HEK293 (cell line): Measurements from ENCODE around the gene RGL2.

Experiments used
- FEZF1 ChIP-seq: fragments of 450-650 bp; formaldehyde crosslinking; IDR thresholded peaks from 2 replicates; pipeline ENCODE4 v1.5.1; 2016; ENCODE audit warnings: missing biosample characterization, missing genetic modification characterization
- KLF8 ChIP-seq: fragments of 450-650 bp; formaldehyde crosslinking; IDR thresholded peaks from 2 replicates; pipeline ENCODE4 v1.5.1; 2016; ENCODE audit warnings: missing biosample characterization, missing genetic modification characterization
- SP7 ChIP-seq: fragments of 450-650 bp; formaldehyde crosslinking; IDR thresholded peaks from 2 replicates; pipeline ENCODE4 v1.5.1; 2016; ENCODE audit warnings: missing biosample characterization, missing genetic modification characterization
- ZFP3 ChIP-seq: fragments of 450-650 bp; formaldehyde crosslinking; IDR thresholded peaks from 2 replicates; pipeline ENCODE4 v1.5.1; 2016; ENCODE audit warnings: low read depth, missing biosample characterization, missing genetic modification characterization
- ZNF221 ChIP-seq: fragments of 450-650 bp; formaldehyde crosslinking; IDR thresholded peaks from 2 replicates; pipeline ENCODE4 v1.5.1; 2017; ENCODE audit warnings: missing biosample characterization, missing genetic modification characterization, borderline replicate concordance
- ZNF223 ChIP-seq: fragments of 450-650 bp; formaldehyde crosslinking; IDR thresholded peaks from 2 replicates; pipeline ENCODE4 v1.5.1; 2016; ENCODE audit warnings: missing biosample characterization, missing genetic modification characterization
- ZNF341 ChIP-seq: fragments of 450-650 bp; formaldehyde crosslinking; IDR thresholded peaks from 2 replicates; pipeline ENCODE4; 2016; ENCODE audit warnings: low read depth, missing biosample characterization, missing genetic modification characterization
- ZNF366 ChIP-seq: fragments of 450-650 bp; formaldehyde crosslinking; conservative IDR thresholded peaks from 2 replicates; pipeline ENCODE4 v1.5.1; 2016; ENCODE audit warnings: missing biosample characterization, missing genetic modification characterization
- ZNF37A ChIP-seq: fragments of 450-650 bp; IDR thresholded peaks from 2 replicates; pipeline ENCODE4 v1.5.1; 2018; ENCODE audit warnings: missing biosample characterization, missing genetic modification characterization
- ZNF416 ChIP-seq: fragments of 450-650 bp; formaldehyde crosslinking; IDR thresholded peaks from 2 replicates; pipeline ENCODE4 v1.5.1; 2016; ENCODE audit warnings: missing biosample characterization, missing genetic modification characterization
- ZNF48 ChIP-seq: fragments of 450-650 bp; formaldehyde crosslinking; IDR thresholded peaks from 2 replicates; pipeline ENCODE4 v1.5.1; 2016; ENCODE audit warnings: missing biosample characterization, missing genetic modification characterization
- ZNF501 ChIP-seq: fragments of 450-650 bp; formaldehyde crosslinking; IDR thresholded peaks from 2 replicates; pipeline ENCODE4 v1.5.1; 2016; ENCODE audit warnings: missing biosample characterization, missing genetic modification characterization
- ZNF514 ChIP-seq: fragments of 450-650 bp; formaldehyde crosslinking; IDR thresholded peaks from 2 replicates; pipeline ENCODE4 v1.5.1; 2016; ENCODE audit warnings: missing biosample characterization, missing genetic modification characterization
- ZNF521 ChIP-seq: fragments of 450-650 bp; formaldehyde crosslinking; IDR thresholded peaks from 2 replicates; pipeline ENCODE4 v1.5.1; 2017; ENCODE audit warnings: missing biosample characterization, mild to moderate bottlenecking, missing genetic modification characterization
- ZNF529 ChIP-seq: fragments of 450-650 bp; formaldehyde crosslinking; IDR thresholded peaks from 2 replicates; pipeline ENCODE4 v1.5.1; 2017; ENCODE audit warnings: missing genetic modification characterization, missing biosample characterization; ENCODE audit not compliant: insufficient replicate concordance
- ZNF555 ChIP-seq: fragments of 450-650 bp; formaldehyde crosslinking; conservative IDR thresholded peaks from 2 replicates; pipeline ENCODE4 v1.5.1; 2017; ENCODE audit warnings: missing biosample characterization, mild to moderate bottlenecking, missing genetic modification characterization, inconsistent platforms
- ZNF610 ChIP-seq: fragments of 450-650 bp; formaldehyde crosslinking; IDR thresholded peaks from 2 replicates; pipeline ENCODE4 v1.5.1; 2016; ENCODE audit warnings: missing biosample characterization, missing genetic modification characterization, borderline replicate concordance
- ZNF654 ChIP-seq: fragments of 450-650 bp; formaldehyde crosslinking; IDR thresholded peaks from 2 replicates; pipeline ENCODE4 v1.5.1; 2016; ENCODE audit warnings: low read depth, missing biosample characterization, missing genetic modification characterization
- ZNF660 ChIP-seq: fragments of 450-650 bp; IDR thresholded peaks from 2 replicates; pipeline ENCODE4 v1.5.1; 2018; ENCODE audit warnings: missing biosample characterization, mild to moderate bottlenecking, missing genetic modification characterization
- ZNF792 ChIP-seq: fragments of 450-650 bp; formaldehyde crosslinking; IDR thresholded peaks from 2 replicates; pipeline ENCODE4 v1.5.1; 2016; ENCODE audit warnings: missing biosample characterization, missing genetic modification characterization
- ZSCAN23 ChIP-seq: fragments of 450-650 bp; formaldehyde crosslinking; IDR thresholded peaks from 2 replicates; pipeline ENCODE4 v1.5.1; 2016; ENCODE audit warnings: missing biosample characterization, missing genetic modification characterization
- ZXDB ChIP-seq: fragments of 450-650 bp; formaldehyde crosslinking; IDR thresholded peaks from 2 replicates; pipeline ENCODE4 v1.5.1; 2016; ENCODE audit warnings: missing biosample characterization, missing genetic modification characterization
- TF ChIP-seq, protein P1 (sequence below): fragments of 450-650 bp; formaldehyde crosslinking; IDR thresholded peaks from 2 replicates; pipeline ENCODE4 v1.5.1; 2016; ENCODE audit warnings: missing biosample characterization, missing genetic modification characterization
- TF ChIP-seq, protein P2 (sequence below): fragments of 450-650 bp; formaldehyde crosslinking; IDR thresholded peaks from 2 replicates; pipeline ENCODE4 v1.5.1; 2016; ENCODE audit warnings: missing biosample characterization, missing genetic modification characterization
- TF ChIP-seq, protein P3 (sequence below): fragments of 450-650 bp; formaldehyde crosslinking; IDR thresholded peaks from 2 replicates; pipeline ENCODE4 v1.5.1; 2016; ENCODE audit warnings: missing biosample characterization, missing genetic modification characterization, low read depth
- TF ChIP-seq, protein P4 (sequence below): fragments of 450-650 bp; formaldehyde crosslinking; IDR thresholded peaks from 2 replicates; pipeline ENCODE4 v1.5.1; 2016; ENCODE audit warnings: missing biosample characterization, missing genetic modification characterization, low read depth
- TF ChIP-seq, protein P5 (sequence below): fragments of 450-650 bp; formaldehyde crosslinking; IDR thresholded peaks from 2 replicates; pipeline ENCODE4 v1.5.1; 2016; ENCODE audit warnings: missing biosample characterization, missing genetic modification characterization
- TF ChIP-seq, protein P6 (sequence below): fragments of 450-650 bp; IDR thresholded peaks from 2 replicates; pipeline ENCODE4 v1.5.1; 2018; ENCODE audit warnings: missing biosample characterization, mild to moderate bottlenecking, missing genetic modification characterization

RGL2 gene

DNA sequence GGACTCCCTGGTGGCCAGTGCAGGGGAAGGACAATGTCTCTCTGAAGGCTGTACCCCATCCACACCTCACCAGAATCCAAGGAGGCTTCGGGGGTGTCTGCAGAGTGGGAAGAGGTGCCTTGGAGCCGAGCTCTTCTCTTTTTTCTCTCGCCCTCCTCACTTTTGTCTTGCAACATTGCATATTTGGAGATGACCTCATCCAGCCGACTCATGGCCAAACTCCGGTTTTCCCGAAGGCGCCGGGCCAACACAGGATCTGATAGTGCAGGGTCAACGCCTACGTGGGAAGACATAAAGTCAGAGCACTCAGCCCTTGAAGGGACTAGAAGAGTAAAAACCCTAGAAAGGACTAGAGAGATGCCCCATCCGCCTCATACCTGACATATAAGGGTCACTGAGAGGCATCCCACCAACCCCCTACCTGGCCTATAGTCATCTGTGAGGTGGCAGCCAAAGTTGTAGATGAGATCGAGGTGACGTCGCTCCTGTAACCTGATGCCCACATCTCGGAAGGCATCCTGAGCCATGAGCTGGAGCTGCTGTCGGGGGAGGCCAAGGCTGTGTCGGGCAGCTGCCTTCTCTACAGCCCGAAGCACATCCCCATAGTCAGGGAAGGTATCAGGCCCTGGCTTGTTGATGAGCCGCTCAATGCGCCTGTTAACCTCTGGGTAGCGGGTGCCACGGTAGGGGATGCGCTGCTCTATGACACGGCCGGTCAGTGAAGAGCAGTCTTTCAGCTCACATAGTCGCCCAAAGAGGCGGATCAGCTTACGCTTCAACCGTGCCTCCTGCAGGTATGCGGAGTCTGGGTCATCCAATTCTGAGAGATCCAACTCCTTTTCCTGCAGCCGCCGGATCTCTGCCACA is 21.8 kb upstream of the RGL2 start (continued):
- TF ChIP-seq, protein P1, sequence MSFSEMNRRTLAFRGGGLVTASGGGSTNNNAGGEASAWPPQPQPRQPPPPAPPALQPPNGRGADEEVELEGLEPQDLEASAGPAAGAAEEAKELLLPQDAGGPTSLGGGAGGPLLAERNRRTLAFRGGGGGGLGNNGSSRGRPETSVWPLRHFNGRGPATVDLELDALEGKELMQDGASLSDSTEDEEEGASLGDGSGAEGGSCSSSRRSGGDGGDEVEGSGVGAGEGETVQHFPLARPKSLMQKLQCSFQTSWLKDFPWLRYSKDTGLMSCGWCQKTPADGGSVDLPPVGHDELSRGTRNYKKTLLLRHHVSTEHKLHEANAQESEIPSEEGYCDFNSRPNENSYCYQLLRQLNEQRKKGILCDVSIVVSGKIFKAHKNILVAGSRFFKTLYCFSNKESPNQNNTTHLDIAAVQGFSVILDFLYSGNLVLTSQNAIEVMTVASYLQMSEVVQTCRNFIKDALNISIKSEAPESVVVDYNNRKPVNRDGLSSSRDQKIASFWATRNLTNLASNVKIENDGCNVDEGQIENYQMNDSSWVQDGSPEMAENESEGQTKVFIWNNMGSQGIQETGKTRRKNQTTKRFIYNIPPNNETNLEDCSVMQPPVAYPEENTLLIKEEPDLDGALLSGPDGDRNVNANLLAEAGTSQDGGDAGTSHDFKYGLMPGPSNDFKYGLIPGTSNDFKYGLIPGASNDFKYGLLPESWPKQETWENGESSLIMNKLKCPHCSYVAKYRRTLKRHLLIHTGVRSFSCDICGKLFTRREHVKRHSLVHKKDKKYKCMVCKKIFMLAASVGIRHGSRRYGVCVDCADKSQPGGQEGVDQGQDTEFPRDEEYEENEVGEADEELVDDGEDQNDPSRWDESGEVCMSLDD (tag by site-specific recombination), result peak; percentile 33; the same call in 1 of the 2 replicates
- TF ChIP-seq FEZF1 (tag by site-specific recombination) (no peak), ZNF654 (tag by site-specific recombination) (no peak), ZNF521 (tag by site-specific recombination) (no peak), ZNF501 (tag by site-specific recombination) (no peak; the same call in 1 of the 2 replicates), ZNF555 (no peak), ZNF660 (tag by site-specific recombination) (peak; percentile 59), ZXDB (tag by site-specific recombination) (peak; percentile 65), ZNF610 (no peak), ZNF529 (tag by site-specific recombination) (no peak), ZNF221 (tag by site-specific recombination) (no peak), ZSCAN23 (tag by site-specific recombination) (no peak), ZNF514 (no peak), ZNF792 (tag by site-specific recombination) (no peak), ZNF48 (tag by site-specific recombination) (no peak), ZNF37A (no peak), ZNF341 (tag by site-specific recombination) (peak; percentile 59; the same call in 1 of the 2 replicates), ZNF223 (tag by site-specific recombination) (no peak), KLF8 (tag by site-specific recombination) (no peak; the same call in 1 of the 2 replicates), SP7 (tag by site-specific recombination) (peak; percentile 86), ZNF416 (tag by site-specific recombination) (no peak), ZNF366 (tag by site-specific recombination) (peak; percentile 72), ZFP3 (tag by site-specific recombination) (no peak)
- TF ChIP-seq, protein P2, sequence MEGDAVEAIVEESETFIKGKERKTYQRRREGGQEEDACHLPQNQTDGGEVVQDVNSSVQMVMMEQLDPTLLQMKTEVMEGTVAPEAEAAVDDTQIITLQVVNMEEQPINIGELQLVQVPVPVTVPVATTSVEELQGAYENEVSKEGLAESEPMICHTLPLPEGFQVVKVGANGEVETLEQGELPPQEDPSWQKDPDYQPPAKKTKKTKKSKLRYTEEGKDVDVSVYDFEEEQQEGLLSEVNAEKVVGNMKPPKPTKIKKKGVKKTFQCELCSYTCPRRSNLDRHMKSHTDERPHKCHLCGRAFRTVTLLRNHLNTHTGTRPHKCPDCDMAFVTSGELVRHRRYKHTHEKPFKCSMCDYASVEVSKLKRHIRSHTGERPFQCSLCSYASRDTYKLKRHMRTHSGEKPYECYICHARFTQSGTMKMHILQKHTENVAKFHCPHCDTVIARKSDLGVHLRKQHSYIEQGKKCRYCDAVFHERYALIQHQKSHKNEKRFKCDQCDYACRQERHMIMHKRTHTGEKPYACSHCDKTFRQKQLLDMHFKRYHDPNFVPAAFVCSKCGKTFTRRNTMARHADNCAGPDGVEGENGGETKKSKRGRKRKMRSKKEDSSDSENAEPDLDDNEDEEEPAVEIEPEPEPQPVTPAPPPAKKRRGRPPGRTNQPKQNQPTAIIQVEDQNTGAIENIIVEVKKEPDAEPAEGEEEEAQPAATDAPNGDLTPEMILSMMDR (tag by site-specific recombination), result no peak
- TF ChIP-seq, protein P3, sequence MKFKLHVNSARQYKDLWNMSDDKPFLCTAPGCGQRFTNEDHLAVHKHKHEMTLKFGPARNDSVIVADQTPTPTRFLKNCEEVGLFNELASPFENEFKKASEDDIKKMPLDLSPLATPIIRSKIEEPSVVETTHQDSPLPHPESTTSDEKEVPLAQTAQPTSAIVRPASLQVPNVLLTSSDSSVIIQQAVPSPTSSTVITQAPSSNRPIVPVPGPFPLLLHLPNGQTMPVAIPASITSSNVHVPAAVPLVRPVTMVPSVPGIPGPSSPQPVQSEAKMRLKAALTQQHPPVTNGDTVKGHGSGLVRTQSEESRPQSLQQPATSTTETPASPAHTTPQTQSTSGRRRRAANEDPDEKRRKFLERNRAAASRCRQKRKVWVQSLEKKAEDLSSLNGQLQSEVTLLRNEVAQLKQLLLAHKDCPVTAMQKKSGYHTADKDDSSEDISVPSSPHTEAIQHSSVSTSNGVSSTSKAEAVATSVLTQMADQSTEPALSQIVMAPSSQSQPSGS (tag by site-specific recombination), result peak; percentile 97
- TF ChIP-seq, protein P4, sequence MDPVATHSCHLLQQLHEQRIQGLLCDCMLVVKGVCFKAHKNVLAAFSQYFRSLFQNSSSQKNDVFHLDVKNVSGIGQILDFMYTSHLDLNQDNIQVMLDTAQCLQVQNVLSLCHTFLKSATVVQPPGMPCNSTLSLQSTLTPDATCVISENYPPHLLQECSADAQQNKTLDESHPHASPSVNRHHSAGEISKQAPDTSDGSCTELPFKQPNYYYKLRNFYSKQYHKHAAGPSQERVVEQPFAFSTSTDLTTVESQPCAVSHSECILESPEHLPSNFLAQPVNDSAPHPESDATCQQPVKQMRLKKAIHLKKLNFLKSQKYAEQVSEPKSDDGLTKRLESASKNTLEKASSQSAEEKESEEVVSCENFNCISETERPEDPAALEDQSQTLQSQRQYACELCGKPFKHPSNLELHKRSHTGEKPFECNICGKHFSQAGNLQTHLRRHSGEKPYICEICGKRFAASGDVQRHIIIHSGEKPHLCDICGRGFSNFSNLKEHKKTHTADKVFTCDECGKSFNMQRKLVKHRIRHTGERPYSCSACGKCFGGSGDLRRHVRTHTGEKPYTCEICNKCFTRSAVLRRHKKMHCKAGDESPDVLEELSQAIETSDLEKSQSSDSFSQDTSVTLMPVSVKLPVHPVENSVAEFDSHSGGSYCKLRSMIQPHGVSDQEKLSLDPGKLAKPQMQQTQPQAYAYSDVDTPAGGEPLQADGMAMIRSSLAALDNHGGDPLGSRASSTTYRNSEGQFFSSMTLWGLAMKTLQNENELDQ (tag by site-specific recombination), result no peak
- TF ChIP-seq, protein P5, sequence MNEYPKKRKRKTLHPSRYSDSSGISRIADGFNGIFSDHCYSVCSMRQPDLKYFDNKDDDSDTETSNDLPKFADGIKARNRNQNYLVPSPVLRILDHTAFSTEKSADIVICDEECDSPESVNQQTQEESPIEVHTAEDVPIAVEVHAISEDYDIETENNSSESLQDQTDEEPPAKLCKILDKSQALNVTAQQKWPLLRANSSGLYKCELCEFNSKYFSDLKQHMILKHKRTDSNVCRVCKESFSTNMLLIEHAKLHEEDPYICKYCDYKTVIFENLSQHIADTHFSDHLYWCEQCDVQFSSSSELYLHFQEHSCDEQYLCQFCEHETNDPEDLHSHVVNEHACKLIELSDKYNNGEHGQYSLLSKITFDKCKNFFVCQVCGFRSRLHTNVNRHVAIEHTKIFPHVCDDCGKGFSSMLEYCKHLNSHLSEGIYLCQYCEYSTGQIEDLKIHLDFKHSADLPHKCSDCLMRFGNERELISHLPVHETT (tag by site-specific recombination), result peak; percentile 77; the same call in 1 of the 2 replicates
- TF ChIP-seq, protein P6, sequence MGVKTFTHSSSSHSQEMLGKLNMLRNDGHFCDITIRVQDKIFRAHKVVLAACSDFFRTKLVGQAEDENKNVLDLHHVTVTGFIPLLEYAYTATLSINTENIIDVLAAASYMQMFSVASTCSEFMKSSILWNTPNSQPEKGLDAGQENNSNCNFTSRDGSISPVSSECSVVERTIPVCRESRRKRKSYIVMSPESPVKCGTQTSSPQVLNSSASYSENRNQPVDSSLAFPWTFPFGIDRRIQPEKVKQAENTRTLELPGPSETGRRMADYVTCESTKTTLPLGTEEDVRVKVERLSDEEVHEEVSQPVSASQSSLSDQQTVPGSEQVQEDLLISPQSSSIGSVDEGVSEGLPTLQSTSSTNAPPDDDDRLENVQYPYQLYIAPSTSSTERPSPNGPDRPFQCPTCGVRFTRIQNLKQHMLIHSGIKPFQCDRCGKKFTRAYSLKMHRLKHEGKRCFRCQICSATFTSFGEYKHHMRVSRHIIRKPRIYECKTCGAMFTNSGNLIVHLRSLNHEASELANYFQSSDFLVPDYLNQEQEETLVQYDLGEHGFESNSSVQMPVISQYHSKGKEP (tag by site-specific recombination), result peak; percentile 35; the same call in 1 of the 2 replicates
